Tibial nerve (tissue), 4 donors: ENCODE results near the gene LMF1. TPM values are rescaled to one million over a fixed set of nuclear protein-coding genes. Genes with fewer than 3 reads are reported as not detected.

ENCODE experiments used
- DNase-seq, 2 donors: peaks; one replicate each; pipeline ENCODE4 v3.0.0-alpha.2; 2019; ENCODE audit warnings: low spot score in 2 of 2
- H3K27ac ChIP-seq, 4 donors: fragments of 200-600 bp; sonication (generic) in 3 of 4; one replicate each; pipeline ENCODE4 v1.5.1; 2017 to 2019; ENCODE audit warnings: mild to moderate bottlenecking in 1 of 4
- H3K27me3 ChIP-seq, 2 donors: fragments of 200-600 bp; sonication (generic) in 1 of 2; one replicate each; pipeline versions ENCODE4 v1.5.1 to v1.6.0; 2017 to 2019
- H3K36me3 ChIP-seq, 3 donors: fragments of 200-600 bp; sonication (generic); one replicate each; pipeline ENCODE4 v1.5.1; 2018 to 2019
- H3K4me1 ChIP-seq, 4 donors: fragments of 200-600 bp; sonication (generic) in 3 of 4; one replicate each; pipeline ENCODE4 v1.5.1; 2017 to 2019
- H3K4me3 ChIP-seq, 4 donors: fragments of 200-600 bp; sonication (generic) in 3 of 4; one replicate each; pipeline ENCODE4 v1.5.1; 2017 to 2019; ENCODE audit warnings: mild to moderate bottlenecking in 1 of 4, moderate library complexity in 1 of 4
- H3K9me3 ChIP-seq, 4 donors: fragments of 200-600 bp; sonication (generic) in 3 of 4; one replicate each; pipeline ENCODE4 v1.5.1; 2017 to 2019
- CTCF ChIP-seq, 5 experiments: fragments of 200-600 bp in 3 of 5; fragments of 450-650 bp in 2 of 5; sonication (generic) in 3 of 5; IDR thresholded peaks; one replicate each; pipeline ENCODE4 v1.5.1; 2016 to 2019; ENCODE audit warnings: antibody characterized with exemption in 5 of 5, mild to moderate bottlenecking in 3 of 5, moderate library complexity in 2 of 5
- EP300 ChIP-seq, 2 donors: sonication (generic); formaldehyde crosslinking; IDR thresholded peaks; one replicate each; pipeline ENCODE4 v1.6.1; 2017; ENCODE audit warnings: antibody characterized with exemption in 2 of 2, mild to moderate bottlenecking in 1 of 2
- POLR2A ChIP-seq, 2 donors: fragments of 450-650 bp; IDR thresholded peaks; one replicate each; pipeline ENCODE4 v1.6.1; 2017; ENCODE audit warnings: antibody characterized with exemption in 2 of 2, mild to moderate bottlenecking in 2 of 2, moderate library complexity in 2 of 2
- WGBS, 2 donors: methylation state at CpG; one replicate each; pipeline ENCODE4 v1.1.5; 2018; 5-methylcytosine and 5-hydroxymethylcytosine counted together
- total RNA-seq, 4 donors: library from RNA; depleted of rRNA; stranded (reverse); fragments of >200 nt; gene quantifications; one replicate each; pipeline ENCODE4 v1.1.0, GENCODE V29; 2016

Gene LMF1
- total RNA-seq, 4 donors from 2014 or later: 24.5 to 58.5 (median 31.8) TPM

GRCh38 chr16:896261-897199, 74.3 kb downstream of the LMF1 start:
- 42 to 48% methylated on average over 27 to 33 of the region's 33 CpGs for WGBS, 2 donors
- peak overlapping the region in 3 of 4 donors; percentile 64 to 82 (median 65) for H3K27ac ChIP-seq
- H3K9me3 ChIP-seq: no peaks in the 10 kb centered on the region
- no peak overlapping the region for H3K4me3 ChIP-seq
- H3K36me3 ChIP-seq: peaks cover 0 to 26% (median 0%) of the 10 kb centered on the region in 3 donors
- TF ChIP-seq CTCF (IDR thresholded peaks at IDR 0.05) (no peak), EP300 (IDR thresholded peaks at IDR 0.05) (peak in 1 of 2 donors; percentile 55)
- DNase-seq: no peak
- no peaks in the 10 kb centered on the region for H3K27me3 ChIP-seq
- peaks cover 0 to 39% (median 8%) of the 10 kb centered on the region in 4 donors for H3K4me1 ChIP-seq

- TF ChIP-seq CTCF (IDR thresholded peaks at IDR 0.05) (no peak), POLR2A (IDR thresholded peaks at IDR 0.05) (no peak), EP300 (IDR thresholded peaks at IDR 0.05) (no peak)
- H3K36me3 ChIP-seq: peaks cover 0 to 35% (median 0%) of the 10 kb centered on the region in 3 donors
Observed at GRCh38 chr16:895371-895770, 75.4 kb downstream of the LMF1 start.

DNA sequence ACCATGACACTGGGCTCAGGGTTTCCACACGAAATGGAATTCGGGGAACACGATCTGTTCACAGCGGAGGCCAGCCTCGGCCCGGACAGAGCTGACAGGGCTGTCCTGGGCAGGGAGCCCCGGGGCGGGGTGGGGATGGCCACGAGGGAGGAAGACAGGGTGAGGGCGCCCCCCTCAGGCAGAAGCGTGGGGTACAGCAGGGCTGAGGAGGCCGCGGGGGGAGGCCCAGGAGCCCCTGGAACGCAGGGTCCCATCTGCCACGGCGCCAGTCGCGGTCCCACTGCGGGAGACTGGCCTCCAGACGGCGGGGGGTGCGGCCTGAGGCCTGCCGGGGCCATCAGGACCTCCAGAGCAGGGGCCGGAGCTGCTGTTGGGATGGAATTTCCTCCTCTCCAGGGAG, 75.9 kb downstream of the LMF1 start:
- WGBS, 2 donors: 79% methylated on average over 14 to 24 of the region's 24 CpGs
- H3K9me3 ChIP-seq: no peaks in the 10 kb centered on the region
- no peak for DNase-seq
- H3K4me3 ChIP-seq: no peak overlapping the region
- H3K27me3 ChIP-seq: no peaks in the 10 kb centered on the region
- H3K4me1 ChIP-seq: peaks cover 0 to 36% (median 8%) of the 10 kb centered on the region in 4 donors
- H3K27ac ChIP-seq: peak overlapping the region in 3 of 4 donors; percentile 38 to 84 (median 65)
- TF ChIP-seq POLR2A (IDR thresholded peaks at IDR 0.05) (no peak), CTCF (IDR thresholded peaks at IDR 0.05) (no peak), EP300 (IDR thresholded peaks at IDR 0.05) (no peak)
- peaks cover 0 to 40% (median 0%) of the 10 kb centered on the region in 3 donors for H3K36me3 ChIP-seq

More at GRCh38 chr16:895371-895770, 75.4 kb downstream of the LMF1 start:
- no peaks in the 10 kb centered on the region for H3K27me3 ChIP-seq
- no peak for DNase-seq
- H3K4me1 ChIP-seq: peaks cover 0 to 36% (median 8%) of the 10 kb centered on the region in 4 donors
- WGBS, 2 donors: 71 to 74% methylated on average over 8 to 22 of the region's 24 CpGs
- no peak overlapping the region for H3K4me3 ChIP-seq
- H3K9me3 ChIP-seq: no peaks in the 10 kb centered on the region
- peak overlapping the region in 3 of 4 donors; percentile 38 to 84 (median 65) for H3K27ac ChIP-seq

DNA sequence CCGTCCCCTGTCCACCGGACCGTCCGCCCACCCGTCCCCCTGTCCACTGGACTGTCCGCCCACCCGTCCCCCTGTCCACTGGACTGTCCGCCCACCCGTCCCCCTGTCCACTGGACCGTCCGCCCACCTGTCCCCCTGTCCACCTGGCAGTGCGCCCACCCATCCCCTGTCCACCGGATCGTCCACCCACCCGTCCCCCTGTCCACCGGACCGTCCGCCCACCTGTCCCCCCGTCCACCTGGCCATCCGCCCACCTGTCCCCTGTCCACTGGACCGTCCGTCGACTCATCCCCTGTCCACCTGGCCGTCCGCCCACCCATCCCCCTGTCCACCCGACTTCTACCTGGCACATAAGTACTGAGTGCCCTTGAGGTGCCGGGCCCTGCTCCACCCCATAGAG, 76.6 kb downstream of the LMF1 start:
- no peak overlapping the region for H3K4me3 ChIP-seq
- no peaks in the 10 kb centered on the region for H3K9me3 ChIP-seq
- H3K27me3 ChIP-seq: no peaks in the 10 kb centered on the region
- H3K36me3 ChIP-seq: peaks cover 0 to 40% (median 0%) of the 10 kb centered on the region in 3 donors
- 74 to 79% methylated on average over 25 to 27 of the region's 27 CpGs for WGBS, 2 donors
- no peak for DNase-seq
- peaks cover 0 to 36% (median 8%) of the 10 kb centered on the region in 4 donors for H3K4me1 ChIP-seq
- TF ChIP-seq EP300 (IDR thresholded peaks at IDR 0.05) (no peak), POLR2A (IDR thresholded peaks at IDR 0.05) (no peak), CTCF (IDR thresholded peaks at IDR 0.05) (no peak)
- no peak overlapping the region for H3K27ac ChIP-seq

GRCh38 chr16:893360-893759, 77.4 kb downstream of the LMF1 start:
- 86 to 89% methylated on average over 16 to 17 of the region's 18 CpGs for WGBS, 2 donors

More at GRCh38 chr16:893360-893759, 77.4 kb downstream of the LMF1 start:
- peaks cover 0 to 47% (median 0%) of the 10 kb centered on the region in 3 donors for H3K36me3 ChIP-seq
- no peaks in the 10 kb centered on the region for H3K9me3 ChIP-seq
- no peaks in the 10 kb centered on the region for H3K27me3 ChIP-seq
- DNase-seq: no peak
- H3K4me1 ChIP-seq: peaks cover 0 to 36% (median 8%) of the 10 kb centered on the region in 4 donors
- no peak for TF ChIP-seq EP300 (IDR thresholded peaks at IDR 0.05)
- H3K27ac ChIP-seq: no peak overlapping the region
- no peak overlapping the region for H3K4me3 ChIP-seq
